Astrocyte (in vitro differentiated cells and primary cell): ENCODE results near the gene PARVB.

ENCODE experiments used
- EZH2 ChIP-seq: IDR thresholded peaks from 2 replicates; pipeline ENCODE4 v1.6.1; 2012; ENCODE audit warnings: mild to moderate bottlenecking, low read length, inconsistent platforms; ENCODE audit not compliant: insufficient read depth
- TF ChIP-seq, protein P1 (sequence below): IDR thresholded peaks from 2 replicates; pipeline ENCODE4 v1.5.1; 2011; ENCODE audit warnings: low read depth, mild to moderate bottlenecking, inconsistent platforms, low read length, moderate library complexity; ENCODE audit not compliant: insufficient read depth

DNA sequence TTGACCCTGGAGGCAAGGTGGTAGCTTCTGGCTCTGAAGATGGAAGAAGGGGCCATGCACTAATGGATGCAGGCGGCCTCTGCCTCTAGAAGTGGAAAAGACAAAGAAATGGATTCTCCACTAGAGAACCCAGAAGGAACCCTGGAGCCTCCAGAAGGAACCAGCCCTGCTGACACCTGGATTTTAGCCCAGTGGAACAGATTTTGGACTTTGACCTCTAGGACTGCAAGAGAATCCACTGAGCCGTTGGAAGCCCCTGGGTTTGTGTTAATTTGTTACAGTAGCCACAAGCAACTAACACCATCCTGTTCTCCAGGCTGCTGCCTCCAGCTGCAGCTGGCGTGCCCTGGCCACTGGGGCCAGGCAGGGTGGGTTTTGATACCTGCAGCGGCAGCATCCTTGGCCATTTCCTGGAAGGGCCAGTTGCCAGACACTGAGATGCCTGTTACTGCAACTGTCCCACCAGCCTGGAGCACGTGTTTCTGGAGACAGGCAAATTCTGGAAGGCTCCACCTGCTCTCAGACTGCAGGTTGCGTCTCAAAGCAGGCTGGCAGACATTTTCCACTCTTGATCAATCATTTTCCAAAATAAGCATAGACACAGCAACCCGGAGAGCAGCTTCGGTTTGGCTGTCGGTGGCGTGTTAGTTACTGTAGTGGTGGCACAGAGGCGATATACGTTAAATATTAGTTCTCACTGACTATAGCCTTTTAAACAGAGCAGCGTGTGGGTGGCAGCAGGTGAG lies 79.8 kb downstream of the PARVB start:
- TF ChIP-seq EZH2, result no peak
- TF ChIP-seq, protein P1, sequence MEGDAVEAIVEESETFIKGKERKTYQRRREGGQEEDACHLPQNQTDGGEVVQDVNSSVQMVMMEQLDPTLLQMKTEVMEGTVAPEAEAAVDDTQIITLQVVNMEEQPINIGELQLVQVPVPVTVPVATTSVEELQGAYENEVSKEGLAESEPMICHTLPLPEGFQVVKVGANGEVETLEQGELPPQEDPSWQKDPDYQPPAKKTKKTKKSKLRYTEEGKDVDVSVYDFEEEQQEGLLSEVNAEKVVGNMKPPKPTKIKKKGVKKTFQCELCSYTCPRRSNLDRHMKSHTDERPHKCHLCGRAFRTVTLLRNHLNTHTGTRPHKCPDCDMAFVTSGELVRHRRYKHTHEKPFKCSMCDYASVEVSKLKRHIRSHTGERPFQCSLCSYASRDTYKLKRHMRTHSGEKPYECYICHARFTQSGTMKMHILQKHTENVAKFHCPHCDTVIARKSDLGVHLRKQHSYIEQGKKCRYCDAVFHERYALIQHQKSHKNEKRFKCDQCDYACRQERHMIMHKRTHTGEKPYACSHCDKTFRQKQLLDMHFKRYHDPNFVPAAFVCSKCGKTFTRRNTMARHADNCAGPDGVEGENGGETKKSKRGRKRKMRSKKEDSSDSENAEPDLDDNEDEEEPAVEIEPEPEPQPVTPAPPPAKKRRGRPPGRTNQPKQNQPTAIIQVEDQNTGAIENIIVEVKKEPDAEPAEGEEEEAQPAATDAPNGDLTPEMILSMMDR, result no peak
